Measurements from ENCODE around the gene ENDOD1. TPM values are rescaled to one million over a fixed set of nuclear protein-coding genes. Genes with fewer than 3 reads are reported as not detected.

ENDOD1 gene
- polyA plus RNA-seq, 3 donors, result 1.3 to 3.4 (median 3.2) TPM

GRCh38 chr11:95078526-95078925 is 11.1 kb upstream of the ENDOD1 start:
- no peak overlapping the region for H3K27ac Mint-ChIP-seq
- H3K27me3 Mint-ChIP-seq (ENCODE audit: low read depth in 3 of 3), result peaks cover 4 to 10% (median 6%) of the 10 kb centered on the region in 3 donors
- H3K27me3 ChIP-seq (ENCODE audit: control insufficient read depth in 2 of 2, insufficient read depth in 2 of 2, low read length in 2 of 2), result peaks cover 5 to 12% of the 10 kb centered on the region in 2 donors
- no peaks in the 10 kb centered on the region for H3K9me3 ChIP-seq (replicated peaks in 1 of 2; ENCODE audit: control insufficient read depth in 1 of 2, insufficient read depth in 1 of 2, low read length in 2 of 2)
- no peak overlapping the region for H2AFZ ChIP-seq (ENCODE audit: insufficient read depth, low read depth, low read length, poor library complexity, severe bottlenecking)
- H3K4me3 Mint-ChIP-seq, result no peak overlapping the region
- TF ChIP-seq CTCF (IDR thresholded peaks at IDR 0.05), result no peak
- H3K4me2 ChIP-seq (replicated peaks; ENCODE audit: extremely low read depth, low read length, poor library complexity, severe bottlenecking), result no peak overlapping the region
- no peak overlapping the region for H3K27ac ChIP-seq (ENCODE audit: low read depth in 1 of 2, low read length in 2 of 2)
- H3K4me3 ChIP-seq (replicated peaks in 1 of 3; ENCODE audit: low read depth in 2 of 3, low read length in 3 of 3), result no peak overlapping the region
- no peaks in the 10 kb centered on the region for H3K4me1 ChIP-seq (ENCODE audit: control insufficient read depth in 1 of 2, insufficient read depth in 2 of 2, low read length in 2 of 2)
- H3K36me3 ChIP-seq (replicated peaks in 1 of 2; ENCODE audit: control insufficient read depth in 1 of 2, insufficient read depth in 2 of 2, low read length in 2 of 2), result no peaks in the 10 kb centered on the region
- no peaks in the 10 kb centered on the region for H3K9me3 Mint-ChIP-seq
- H4K20me1 ChIP-seq (ENCODE audit: insufficient read depth, low read length), result no peaks in the 10 kb centered on the region
- no peak for DNase-seq
- no peaks in the 10 kb centered on the region for H3K36me3 Mint-ChIP-seq
- H3K79me2 ChIP-seq (ENCODE audit: insufficient read depth, low read length), result no peaks in the 10 kb centered on the region
- H3K4me1 Mint-ChIP-seq, result peaks cover 3% of the 10 kb centered on the region
- intact Hi-C loops (cut with micrococcal nuclease), result loop anchor here in 1 of 2 donors (10.0 kb wide), 1 partner anchor 626 kb away; no protein-coding TSS in a partner anchor
- WGBS (ENCODE audit: insufficient coverage), result 100% methylated on average over 1 of the region's 1 CpG
- no peak overlapping the region for H3K9ac ChIP-seq (ENCODE audit: insufficient read depth, low read length, poor library complexity, severe bottlenecking)

- Histone ChIP-seq H3K9me3 (replicated peaks in 1 of 2; ENCODE audit: control insufficient read depth in 1 of 2, insufficient read depth in 1 of 2, low read length in 2 of 2) (no peaks in the 10 kb centered on the region), H4K20me1 (ENCODE audit: insufficient read depth, low read length) (no peaks in the 10 kb centered on the region), H2AFZ (ENCODE audit: insufficient read depth, low read depth, low read length, poor library complexity, severe bottlenecking) (no peak overlapping the region), H3K4me3 (replicated peaks in 1 of 3; ENCODE audit: low read depth in 2 of 3, low read length in 3 of 3) (no peak overlapping the region), H3K9ac (ENCODE audit: insufficient read depth, low read length, poor library complexity, severe bottlenecking) (no peak overlapping the region), H3K4me1 (ENCODE audit: control insufficient read depth in 1 of 2, insufficient read depth in 2 of 2, low read length in 2 of 2) (no peaks in the 10 kb centered on the region), H3K79me2 (ENCODE audit: insufficient read depth, low read length) (no peaks in the 10 kb centered on the region), H3K4me2 (replicated peaks; ENCODE audit: extremely low read depth, low read length, poor library complexity, severe bottlenecking) (no peak overlapping the region), H3K36me3 (replicated peaks in 1 of 2; ENCODE audit: control insufficient read depth in 1 of 2, insufficient read depth in 2 of 2, low read length in 2 of 2) (no peaks in the 10 kb centered on the region), H3K27ac (ENCODE audit: low read depth in 1 of 2, low read length in 2 of 2) (no peak overlapping the region), H3K27me3 (ENCODE audit: control insufficient read depth in 2 of 2, insufficient read depth in 2 of 2, low read length in 2 of 2) (peaks cover 5 to 12% of the 10 kb centered on the region in 2 donors)
- H3K27me3 Mint-ChIP-seq (ENCODE audit: low read depth in 3 of 3), result peaks cover 4 to 10% (median 6%) of the 10 kb centered on the region in 3 donors
- no peak overlapping the region for H3K4me3 Mint-ChIP-seq
- no peak for TF ChIP-seq CTCF (IDR thresholded peaks at IDR 0.05)
- no peak overlapping the region for H3K27ac Mint-ChIP-seq
- H3K4me1 Mint-ChIP-seq, result peaks cover 3% of the 10 kb centered on the region
- WGBS (ENCODE audit: insufficient coverage), result 67% methylated on average over 3 of the region's 5 CpGs
- H3K36me3 Mint-ChIP-seq, result no peaks in the 10 kb centered on the region
- no peaks in the 10 kb centered on the region for H3K9me3 Mint-ChIP-seq
- intact Hi-C loops (cut with micrococcal nuclease), result loop anchor here in 1 of 2 donors (10.0 kb wide), 1 partner anchor 684 kb away; no protein-coding TSS in a partner anchor
- no peak for DNase-seq
These were observed 8.6 kb upstream of the ENDOD1 start for GRCh38 chr11:95081010-95081409.

All from CD14-positive monocyte (primary cell).